ENCODE data around the gene COL6A3.

COL6A3 gene

DNA sequence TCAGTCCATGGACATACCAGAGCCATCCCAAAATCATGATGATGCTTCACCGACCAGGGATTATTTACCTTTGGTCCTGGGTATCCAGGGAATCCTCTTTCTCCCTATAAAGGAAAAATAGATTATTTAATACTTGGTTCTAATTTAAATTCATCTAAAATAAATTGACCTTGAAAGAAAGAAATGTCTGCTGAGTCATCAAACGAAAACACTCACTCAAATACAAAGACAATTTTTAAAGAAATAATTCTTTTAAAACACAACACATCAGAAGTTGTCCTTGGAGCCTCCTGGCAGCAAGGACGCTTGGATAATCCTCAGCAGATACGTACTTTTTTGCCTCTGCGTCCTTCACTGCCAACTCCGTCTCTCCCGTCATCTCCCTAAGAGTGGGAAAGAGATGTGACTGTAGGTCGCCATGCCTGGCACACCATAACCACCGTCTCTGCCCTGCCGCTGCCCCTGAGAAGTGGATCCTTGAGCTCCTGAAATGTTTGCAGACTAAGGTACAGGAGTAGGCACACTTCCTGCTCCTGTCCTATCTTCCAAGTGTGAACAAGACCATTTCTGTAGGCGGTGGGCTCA, 65.6 kb downstream of the COL6A3 start:
- no peak for DNase-seq (ENCODE audit: low read depth)

- no peak for DNase-seq (ENCODE audit: low read depth)
Measured at GRCh38 chr2:237345891-237346640, 67.9 kb downstream of the COL6A3 start.

- DNase-seq (ENCODE audit: low read depth), result no peak
Measured at GRCh38 chr2:237345411-237345810, 68.6 kb downstream of the COL6A3 start.

DNA sequence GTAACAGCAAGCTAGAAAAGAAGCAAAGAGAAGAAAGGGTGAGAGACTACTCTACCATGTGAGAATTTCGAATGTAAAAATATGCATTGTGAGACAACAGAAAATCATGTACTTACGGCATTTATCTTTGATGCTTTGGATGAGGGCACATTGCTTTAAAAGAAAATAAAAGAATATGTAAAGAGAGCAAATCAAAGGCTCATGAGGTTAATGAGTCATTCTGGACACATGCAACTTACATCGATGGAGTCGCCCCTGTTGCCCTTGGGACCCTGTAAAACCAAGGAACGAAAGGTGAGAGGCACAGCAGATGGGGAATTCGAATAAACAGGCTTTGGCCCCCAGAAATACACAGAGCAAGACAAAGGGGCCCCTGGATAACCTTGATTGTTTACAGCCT, 69.0 kb downstream of the COL6A3 start:
- DNase-seq (ENCODE audit: low read depth), result no peak

GRCh38 chr2:237343993-237344392, 70.0 kb downstream of the COL6A3 start:
- no peak for DNase-seq (ENCODE audit: low read depth)

DNA sequence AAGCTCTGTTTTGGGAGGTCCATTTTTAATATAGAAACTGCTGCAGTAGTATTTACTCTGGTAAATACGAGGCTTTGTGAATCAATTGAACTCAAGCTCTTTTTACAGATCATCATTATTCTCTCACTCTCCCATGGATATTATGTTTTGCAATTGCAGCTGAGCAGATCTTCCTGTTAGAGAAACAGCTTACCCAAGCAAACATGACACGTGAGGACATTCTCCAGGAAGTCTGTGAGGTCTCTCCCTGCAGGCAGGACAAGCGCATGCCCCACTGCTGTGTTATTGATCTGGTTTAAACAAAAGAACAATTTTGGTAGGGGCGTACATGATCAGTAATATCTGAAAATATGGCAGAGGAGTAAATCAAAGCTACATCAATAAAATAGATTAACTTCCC, 72.1 kb downstream of the COL6A3 start:
- no peak for DNase-seq (ENCODE audit: low read depth)

- no peak for DNase-seq (ENCODE audit: low read depth)
Measured at GRCh38 chr2:237337586-237337985, 76.4 kb downstream of the COL6A3 start.

GRCh38 chr2:237336131-237336530, 77.8 kb downstream of the COL6A3 start:
- no peak for DNase-seq (ENCODE audit: low read depth)

GRCh38 chr2:237333748-237334147, 80.2 kb downstream of the COL6A3 start:
- no peak for DNase-seq (ENCODE audit: low read depth)

GRCh38 chr2:237330541-237330940, 83.4 kb downstream of the COL6A3 start:
- DNase-seq (ENCODE audit: low read depth), result no peak

DNA sequence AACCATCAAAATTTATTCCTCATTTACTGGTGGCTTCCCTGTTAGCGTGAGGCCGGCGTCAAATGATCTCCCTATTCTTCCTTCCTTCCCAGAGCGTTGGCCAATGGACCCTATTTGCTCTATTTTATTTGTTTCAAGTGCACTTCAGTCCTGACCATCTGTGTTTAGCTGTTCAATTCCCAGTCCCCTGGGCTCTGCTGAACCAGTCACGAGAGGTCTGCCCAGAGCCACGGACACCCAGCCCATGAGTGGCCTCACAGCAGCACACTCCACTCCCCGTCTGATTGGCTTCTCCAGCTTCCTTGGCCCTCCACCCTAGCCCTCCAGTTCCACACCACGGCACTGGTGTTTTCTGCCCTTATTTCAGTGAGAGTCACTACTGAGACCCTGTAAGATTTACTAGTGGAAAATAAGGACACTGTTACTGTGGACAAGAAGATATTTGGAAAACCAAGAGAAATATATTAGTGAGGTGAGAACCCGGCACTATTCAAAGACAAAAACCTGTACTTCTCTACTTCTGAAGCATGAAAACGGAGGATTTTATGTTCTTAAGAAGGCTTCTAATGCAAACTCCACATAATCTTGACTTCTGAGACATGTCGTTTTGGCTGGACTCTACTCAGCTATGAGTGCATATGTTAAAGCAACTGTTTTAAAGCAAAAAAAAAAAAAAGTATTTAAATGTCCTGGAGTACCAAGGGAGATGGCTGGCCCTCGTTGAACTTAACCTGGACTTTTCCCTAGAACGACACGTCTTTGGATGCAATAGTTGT, 86.6 kb downstream of the COL6A3 start:
- DNase-seq (ENCODE audit: low read depth), result no peak

GRCh38 chr2:237326266-237327171, 87.4 kb downstream of the COL6A3 start:
- no peak for DNase-seq (ENCODE audit: low read depth)

DNA sequence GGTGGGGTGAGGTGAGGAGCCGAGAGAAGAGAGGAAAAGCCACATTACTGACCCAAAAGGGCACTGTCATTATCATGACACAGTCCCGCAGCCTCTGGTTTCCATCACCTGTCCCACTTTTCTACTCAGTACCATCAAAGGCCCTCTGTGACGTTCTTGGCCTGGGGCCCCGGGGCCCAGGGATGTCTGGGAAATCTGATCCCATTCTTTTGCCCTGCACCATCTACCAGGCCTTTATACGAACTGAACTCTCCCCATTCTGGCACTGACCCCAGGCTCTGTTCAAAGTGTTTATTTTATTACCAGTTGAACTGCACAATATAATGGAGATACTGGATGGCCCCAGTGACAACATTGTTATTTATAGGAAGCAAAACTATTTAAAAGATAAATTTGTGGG, 89.1 kb downstream of the COL6A3 start:
- DNase-seq (ENCODE audit: low read depth), result no peak

- DNase-seq (ENCODE audit: low read depth), result no peak
Measured at GRCh38 chr2:237324405-237324831, 89.5 kb downstream of the COL6A3 start.

DNA sequence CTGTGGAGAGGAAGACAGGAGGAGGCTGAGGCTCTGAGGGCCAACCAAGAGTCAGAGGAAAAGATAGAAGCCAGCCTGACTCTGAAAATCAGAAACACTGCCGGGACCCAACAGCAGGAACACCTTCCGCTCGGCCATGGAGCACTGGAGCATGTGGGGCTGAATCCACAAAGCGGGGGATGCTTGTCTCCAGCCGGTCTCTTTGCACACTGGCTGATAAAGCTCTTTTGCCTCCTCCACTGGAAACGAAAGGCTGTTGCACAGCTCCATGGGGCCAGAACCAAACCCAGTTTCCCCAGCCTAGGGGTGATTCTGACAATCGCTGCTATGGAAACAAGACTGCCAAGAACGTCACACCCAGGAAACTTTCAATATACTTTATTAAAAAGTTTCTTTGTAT, 90.3 kb downstream of the COL6A3 start:
- no peak for DNase-seq (ENCODE audit: low read depth)

- DNase-seq (ENCODE audit: low read depth), result peak; percentile 7
Measured at GRCh38 chr2:237322564-237322963, 91.4 kb downstream of the COL6A3 start.

DNA sequence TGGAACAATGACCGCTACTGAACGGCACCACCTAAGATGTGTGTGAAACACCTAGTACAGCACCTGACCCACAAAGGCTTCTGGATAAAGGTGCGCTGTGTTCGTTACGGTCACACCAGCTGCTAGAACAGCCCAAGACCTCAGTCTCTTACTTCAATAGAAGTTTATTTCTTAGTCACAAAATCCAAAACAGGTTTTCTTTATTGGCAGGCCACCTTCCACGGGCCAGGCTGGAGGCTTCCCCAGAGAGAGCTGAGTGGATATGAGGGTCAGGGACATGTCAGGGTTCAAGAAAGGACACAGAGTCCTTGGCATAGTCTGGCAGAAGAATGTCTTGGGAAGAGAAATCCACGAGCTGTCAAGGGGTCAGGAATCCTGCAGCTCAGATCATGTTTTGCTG, 92.2 kb downstream of the COL6A3 start:
- DNase-seq (ENCODE audit: low read depth), result no peak

DNA sequence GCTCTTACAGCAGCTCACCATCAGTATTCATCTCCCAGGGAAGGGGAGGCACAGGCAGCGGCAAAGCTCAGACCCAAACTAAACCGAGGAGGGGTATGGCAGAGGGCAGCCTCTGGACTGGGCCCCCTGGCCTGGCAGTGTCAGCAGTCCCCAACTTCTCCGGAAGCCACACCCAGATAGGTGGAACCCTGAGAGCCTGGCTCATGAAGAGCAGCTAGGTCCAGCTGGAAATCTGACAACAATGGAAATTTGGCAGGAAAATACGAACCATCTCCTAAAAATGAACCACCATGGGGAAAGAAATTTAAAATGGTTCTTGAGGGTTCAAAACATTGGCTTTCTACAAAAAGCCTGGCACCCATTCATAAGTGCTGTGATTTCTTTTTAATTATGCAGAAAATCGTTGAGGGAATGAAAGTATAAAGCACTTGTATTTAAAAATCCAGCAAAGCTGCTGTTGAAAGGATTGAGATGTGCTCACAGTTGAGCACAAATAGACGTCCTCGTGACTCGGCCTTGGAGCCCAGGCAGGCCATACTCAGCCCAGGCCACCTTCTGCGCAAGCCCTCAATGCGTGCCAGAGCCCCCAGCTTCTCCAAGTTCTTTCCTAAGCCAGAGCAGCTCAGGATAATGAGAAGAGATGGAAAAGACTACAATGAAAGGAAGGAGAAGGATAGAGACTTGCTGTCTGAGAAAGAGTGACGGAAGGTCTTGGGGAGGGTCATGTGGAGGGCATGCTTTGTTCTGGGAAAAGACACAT, 93.0 kb downstream of the COL6A3 start:
- no peak for DNase-seq (ENCODE audit: low read depth)

DNA sequence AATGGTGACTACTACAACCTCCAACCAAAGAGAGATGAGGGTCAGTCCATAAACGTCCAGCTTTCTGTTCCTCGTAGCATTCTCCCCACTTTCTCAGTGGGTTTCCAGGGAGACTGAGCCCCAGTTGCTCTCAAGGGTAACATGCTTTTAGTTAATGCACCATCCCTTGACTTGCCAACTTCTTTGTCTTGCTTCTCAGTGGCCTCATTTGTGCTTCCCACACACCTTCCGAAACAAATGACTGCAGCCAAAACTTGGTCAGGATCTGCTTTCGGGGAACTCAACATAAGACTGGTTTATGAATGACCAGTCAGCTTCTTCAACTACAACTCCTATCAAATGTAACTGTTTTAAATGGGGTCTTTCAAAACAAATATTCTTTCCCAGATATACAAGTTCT, 94.1 kb downstream of the COL6A3 start:
- no peak for DNase-seq (ENCODE audit: low read depth)

GRCh38 chr2:237319086-237319820, 94.7 kb downstream of the COL6A3 start:
- no peak for DNase-seq (ENCODE audit: low read depth)

DNA sequence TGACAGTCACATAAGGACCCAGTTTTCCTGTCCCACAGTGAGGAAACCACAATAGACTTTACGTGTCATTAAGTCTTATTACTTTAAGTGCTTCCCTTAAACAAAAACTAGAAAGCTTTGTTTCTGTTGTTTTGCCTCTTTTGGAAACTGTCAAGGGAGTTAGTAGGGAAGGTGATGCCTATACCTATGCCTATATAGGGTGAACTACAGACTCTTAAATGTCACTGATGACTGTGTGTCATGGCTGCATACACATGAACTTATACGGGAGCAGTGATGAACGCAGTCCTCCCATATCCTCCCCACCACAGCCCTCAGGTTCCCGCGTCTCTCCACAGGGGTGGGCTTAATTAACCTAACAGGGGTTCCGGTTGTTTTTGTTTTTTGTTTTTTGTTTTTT, 97.6 kb downstream of the COL6A3 start:
- DNase-seq (ENCODE audit: low read depth), result no peak
